Activated CD4-positive, CD25-positive, alpha-beta regulatory T cell treated with anti-CD3 and anti-CD28 coated beads, Interleukin-2, amount 50 U/mL, for 16 hours (primary cell): ENCODE results near the gene PRMT9.

ENCODE experiments used
- DNase-seq: peaks from one replicate; pipeline ENCODE4 v3.0.0-alpha.2; 2020; ENCODE audit warnings: low read depth, low spot score

PRMT9 gene

GRCh38 chr4:147683717-147684700, at the start of gene PRMT9:
Gene PRMT9 (minus strand): TSS chr4:147684163. CDS start chr4:147683987, 176 bp downstream.
- DNase-seq = peak; percentile 65

- DNase-seq = no peak
Observed at GRCh38 chr4:147732518-147733235, 48.7 kb upstream of the PRMT9 start.

DNA sequence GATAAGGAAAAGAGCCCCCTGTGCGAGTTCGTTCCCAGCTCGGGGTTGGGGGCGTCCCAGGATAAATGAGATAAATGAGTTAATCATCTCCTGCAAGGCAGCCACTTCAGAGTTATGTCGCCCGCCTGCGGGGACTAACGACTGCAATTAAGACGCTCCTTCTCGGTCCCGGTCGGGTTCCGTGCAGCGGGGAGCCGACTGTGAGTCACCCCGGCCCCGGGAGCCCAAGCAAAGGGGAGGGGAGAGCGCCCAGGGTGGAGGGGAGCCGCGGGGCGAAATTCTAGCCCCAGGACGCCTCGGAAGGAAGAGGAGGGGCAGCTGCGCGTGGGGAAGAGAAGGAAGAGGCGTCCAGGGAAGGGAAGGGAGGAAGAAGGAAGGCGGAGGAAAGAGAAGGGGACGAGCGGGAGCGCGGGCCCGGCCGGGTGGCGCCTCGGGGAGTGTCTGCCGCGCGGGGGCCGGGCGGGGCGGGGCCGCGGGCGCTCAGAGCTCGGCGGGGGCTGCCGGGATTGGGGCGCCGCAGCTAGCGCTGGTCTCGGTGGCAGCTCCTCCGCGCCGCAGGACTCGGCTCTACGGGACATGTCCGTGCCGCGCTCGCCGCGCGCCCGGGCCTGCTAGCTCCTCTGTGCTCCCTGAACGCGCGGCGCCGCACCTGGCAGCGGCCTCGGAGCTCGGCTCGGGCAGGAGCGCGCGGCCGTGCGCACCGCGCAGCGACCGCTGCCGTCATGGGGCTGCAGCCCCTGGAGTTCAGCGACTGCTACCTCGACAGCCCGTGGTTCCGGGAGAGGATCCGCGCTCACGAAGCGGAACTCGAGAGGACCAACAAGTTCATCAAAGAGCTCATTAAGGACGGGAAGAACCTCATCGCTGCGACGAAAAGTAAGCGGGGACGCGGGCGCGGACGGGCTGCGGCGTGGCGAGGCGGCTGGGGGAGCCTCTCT, 47.9 kb upstream of the PRMT9 start, which contains the start of gene ARHGAP10:
Gene ARHGAP10, plus strand, starts transcription at position 509 of the 938 bp plus-strand sequence. Its CDS starts 214 bp downstream, at position 723.
- DNase-seq = peak; percentile 32

DNA sequence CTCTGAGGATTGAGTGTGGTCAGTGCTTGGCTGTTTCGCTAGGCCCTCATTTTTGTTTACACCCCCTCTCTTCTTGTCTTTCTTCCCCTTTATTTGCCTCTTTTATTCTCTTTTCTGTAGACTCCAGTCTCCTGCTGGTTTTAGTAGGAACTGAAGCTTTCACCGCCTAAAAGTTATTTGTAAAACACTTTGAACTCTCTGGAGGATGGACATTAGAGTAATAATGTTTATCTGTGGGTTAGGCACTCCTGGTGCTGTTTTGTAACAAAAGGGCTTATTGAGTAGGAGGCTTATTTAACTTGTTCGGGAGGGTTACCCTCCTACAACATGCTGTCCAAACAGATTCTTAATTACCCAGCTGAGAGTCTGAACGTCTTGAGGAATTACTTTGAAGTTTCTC, 46.4 kb upstream of the PRMT9 start:
- DNase-seq = no peak

DNA sequence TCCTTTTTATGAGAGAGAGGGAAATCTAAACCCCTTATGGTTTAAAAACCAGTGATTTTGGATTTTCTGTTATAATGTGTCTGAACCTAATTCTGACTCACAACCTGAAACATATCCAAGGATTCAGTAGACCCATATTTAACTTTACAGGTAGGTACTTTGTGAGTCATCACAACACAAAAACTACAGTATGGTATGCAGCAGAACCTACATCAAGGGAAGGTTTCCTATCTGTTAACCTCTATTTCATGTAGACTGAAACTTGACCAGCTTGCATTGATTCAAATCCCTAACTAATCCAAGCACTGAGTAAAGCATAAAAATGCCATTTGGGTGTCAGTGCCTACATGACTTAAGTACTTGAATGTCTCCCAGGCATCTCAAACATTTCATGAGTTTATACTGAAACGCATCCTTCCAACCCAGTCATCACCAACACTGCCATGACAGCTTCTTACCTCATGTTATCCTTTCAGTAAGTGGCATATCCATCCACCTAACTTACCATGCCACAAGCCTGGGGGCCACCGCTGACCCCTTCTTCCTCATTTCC, 43.6 kb upstream of the PRMT9 start:
- no peak for DNase-seq

GRCh38 chr4:147725673-147726072, 41.7 kb upstream of the PRMT9 start:
- no peak for DNase-seq

DNA sequence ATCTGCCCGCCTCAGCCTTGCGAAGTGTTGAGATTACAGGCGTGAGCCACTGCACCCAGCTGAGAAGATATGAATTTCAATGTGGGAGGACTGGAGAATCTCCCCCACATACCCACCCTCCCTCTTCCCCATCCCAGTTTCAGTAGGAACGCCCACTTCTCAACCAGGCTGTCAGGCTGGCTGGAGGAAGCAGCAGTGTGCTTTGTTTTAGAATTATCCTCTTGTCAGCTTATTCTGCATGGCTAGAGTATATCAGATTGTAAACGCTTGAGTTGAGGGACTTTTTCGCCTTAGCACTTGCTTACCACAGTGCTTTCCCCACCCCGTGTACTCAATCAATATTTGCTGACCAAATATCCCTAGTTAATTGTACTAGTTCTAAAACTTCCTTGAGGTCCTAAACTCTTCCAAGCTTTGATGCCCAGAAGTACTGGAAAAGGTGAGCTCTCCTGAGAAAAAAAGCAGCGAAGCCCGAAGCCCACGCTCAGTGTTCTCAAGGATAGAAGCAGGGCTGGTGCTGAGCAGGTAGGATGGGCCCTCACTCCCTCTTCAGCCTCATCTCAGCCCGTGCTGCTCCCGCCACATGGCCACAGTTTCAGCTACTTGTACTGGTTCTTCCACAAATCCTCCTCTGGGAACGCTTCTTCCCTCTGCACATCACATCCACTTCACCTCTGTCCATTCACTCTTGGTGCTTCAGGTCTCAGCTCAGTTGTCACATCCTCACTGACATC, 40.7 kb upstream of the PRMT9 start:
- DNase-seq = no peak

GRCh38 chr4:147723326-147723725, 39.4 kb upstream of the PRMT9 start:
- no peak for DNase-seq

DNA sequence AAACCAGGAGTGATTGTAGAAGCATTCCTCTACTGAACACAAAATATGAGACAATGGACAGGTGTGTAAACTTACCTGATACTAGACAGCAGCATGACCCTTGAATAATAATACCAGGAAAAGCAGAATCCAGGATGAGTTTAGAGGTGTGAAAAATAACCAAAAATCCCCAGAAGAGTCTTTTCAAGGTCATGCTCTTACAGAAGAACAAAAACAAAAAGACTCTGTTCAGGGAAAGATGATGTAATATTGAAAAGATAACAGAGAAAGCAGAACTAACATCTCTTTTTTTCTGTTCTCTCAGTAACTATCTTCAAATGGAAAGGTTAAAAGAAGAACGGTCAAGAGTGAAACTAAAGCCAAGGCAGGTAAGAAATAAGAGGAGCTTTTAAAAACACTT, 33.9 kb upstream of the PRMT9 start:
- no peak for DNase-seq

DNA sequence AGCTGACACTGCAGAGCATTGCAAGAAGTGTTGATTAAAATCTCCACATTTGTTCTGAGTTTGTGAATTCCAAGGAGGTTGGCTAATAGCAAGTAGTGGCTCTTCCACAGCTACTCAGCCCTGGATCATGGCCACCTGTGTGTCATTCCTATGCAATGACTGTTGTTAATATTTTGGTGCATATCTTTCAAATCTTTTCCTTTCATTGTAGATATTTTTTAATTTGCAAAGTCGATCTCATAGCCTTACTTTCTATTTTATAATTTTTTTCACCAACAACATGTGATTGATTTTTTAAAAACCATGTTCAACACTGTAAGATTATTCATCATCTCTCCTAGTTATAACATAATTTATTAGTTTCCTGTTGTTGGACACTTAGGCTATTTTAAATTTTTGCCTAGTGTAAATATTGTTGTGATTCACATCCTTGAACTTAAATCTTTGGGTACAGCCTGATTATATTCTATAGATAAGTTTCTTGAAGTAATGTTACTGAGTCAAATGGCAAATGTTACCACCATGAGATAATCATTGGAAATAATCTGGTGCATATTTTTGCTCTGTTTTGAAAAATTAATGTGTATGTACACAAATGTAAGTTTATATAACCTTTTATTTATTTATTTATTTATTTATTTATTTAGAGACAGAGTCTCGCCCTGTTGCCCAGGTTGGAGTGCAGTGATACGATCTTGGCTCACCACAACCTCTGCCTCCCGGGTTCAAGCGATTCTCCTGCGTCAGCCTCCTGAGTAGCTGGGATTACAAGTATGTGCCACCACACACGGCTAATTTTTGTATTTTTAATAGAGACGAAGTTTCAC, 30.8 kb upstream of the PRMT9 start:
- no peak for DNase-seq

DNA sequence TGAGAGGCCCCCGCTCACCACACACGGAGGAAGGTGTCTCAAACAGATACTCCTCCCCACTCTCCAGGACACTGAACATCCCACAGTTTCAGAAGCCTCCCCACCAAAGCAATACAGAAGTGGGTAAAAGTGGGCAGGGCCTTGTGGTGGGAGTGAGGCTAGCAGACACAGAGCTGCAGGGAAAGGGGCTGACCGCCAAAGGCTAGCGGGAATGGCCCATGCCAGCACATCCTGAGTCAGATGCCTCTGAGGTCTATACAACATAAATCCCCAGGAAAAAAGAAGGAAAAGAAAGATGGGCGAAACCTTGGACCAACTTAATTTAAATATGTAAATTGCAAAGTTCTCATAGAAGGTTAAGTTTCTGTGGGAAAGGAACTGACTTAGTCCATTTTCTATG, 26.0 kb upstream of the PRMT9 start:
- no peak for DNase-seq

DNA sequence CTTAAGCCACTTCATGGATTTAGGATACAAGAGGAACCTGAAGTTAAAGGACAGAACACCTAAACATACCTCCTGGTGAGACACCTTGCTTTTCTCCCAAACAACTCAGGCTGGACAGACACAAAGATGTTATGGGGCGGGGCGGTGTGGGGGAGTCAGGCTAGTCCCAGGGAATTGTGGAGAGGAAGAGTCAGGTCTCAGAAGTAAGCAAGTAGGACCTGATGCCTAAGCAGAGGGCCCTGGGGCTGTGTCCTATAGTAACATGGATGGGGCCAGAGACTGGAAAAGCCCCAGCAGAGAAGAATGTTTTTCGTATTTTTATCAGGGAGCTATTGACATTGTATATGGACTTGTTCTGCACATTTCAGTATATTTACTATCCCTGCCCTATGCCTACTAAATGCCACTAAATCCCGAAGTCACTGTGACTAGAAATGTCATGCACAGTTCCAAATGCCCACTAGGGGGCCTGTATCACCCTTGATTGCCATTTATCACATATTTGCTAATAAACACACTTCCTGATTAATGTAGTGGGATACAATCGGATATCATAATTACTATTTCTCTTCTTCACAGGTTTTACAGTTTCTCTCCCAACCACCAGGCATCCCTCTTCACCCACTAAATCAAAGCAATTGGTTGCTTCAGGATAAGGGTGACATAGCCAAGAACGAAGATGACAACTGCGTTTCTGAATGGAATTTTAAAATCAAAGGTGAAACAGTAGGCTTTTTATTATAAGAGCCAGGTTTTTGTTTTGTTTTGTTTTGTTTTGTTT, 24.1 kb upstream of the PRMT9 start:
- peak; percentile 28 for DNase-seq

DNA sequence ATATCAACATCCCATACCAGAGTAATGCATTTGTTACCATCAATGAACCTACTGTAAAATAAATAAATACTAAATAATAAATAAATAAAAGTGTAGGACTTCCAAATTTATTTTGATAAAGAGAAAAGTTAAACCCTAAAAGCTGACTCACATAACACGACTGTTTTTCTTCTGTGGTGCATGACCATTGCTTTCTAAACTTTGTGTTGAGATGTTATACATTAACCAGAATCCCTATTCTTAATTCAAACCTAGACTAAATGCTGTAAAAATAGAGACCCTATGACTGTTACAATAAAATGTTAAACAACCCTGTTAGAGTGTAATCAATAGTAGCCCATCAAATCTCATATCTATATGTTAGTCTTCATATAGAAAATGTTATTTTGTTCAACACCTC, 20.9 kb upstream of the PRMT9 start:
- no peak for DNase-seq

DNA sequence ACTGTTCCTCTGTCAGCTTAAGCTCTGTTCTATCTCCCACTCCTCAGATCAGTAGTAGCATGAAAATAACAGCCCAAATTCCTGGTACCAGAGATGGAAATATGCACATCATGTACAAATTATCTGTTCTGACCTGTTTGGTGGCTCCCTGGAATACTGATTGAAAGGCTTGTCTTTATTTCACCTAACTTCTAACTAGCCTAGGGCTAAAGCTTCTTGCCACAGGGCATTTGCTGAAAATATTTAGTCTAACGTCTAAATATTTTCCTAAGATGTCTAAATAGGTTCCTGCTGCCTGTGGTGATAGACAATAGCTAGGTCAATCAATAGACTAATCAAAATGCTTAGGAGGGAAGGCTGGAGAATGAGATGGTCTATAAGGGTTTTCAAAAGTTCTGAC, 12.9 kb upstream of the PRMT9 start:
- DNase-seq = no peak

GRCh38 chr4:147693218-147693617, 9.3 kb upstream of the PRMT9 start:
- DNase-seq = no peak

DNA sequence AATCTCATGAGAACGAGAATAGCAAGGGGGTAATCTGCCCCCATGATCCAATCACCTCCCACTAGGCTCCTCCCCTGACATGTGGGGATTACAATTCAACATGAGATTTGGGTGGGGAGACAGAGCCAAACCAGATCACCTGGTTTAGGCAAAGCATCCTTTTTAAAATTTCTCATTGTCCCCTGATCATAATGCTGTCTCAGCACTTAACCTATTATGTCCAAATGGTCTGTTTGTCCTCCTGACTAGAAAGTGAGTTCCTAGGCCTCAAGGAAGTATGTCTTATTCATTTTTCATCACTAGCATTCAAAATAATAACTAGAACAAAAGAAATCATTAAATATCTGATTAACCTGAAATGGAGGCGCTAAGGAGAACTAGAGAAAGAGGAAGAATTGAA, 7.9 kb upstream of the PRMT9 start:
- DNase-seq = no peak

- no peak for DNase-seq
Observed at GRCh38 chr4:147689067-147689466, 5.1 kb upstream of the PRMT9 start.

DNA sequence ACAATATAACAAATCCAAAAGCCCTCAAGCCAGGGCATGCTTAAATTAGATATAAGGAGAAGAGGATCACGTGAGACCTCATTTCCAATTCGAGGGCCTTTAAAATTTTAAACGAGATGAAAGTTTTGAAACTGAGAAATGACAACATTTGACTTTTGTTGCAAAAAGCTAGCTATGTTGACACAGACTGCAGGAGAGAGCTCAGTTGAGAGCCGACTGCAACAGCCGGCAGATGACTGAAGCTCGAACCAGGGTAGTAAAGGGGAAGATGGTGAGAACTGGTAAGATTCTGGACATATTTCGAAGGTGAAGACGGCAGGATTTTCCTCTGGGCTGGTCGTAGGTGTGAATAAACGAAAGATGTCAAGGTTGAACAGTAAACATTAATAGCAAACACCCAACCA, 773 bp downstream of the PRMT9 start:
- no peak for DNase-seq

DNA sequence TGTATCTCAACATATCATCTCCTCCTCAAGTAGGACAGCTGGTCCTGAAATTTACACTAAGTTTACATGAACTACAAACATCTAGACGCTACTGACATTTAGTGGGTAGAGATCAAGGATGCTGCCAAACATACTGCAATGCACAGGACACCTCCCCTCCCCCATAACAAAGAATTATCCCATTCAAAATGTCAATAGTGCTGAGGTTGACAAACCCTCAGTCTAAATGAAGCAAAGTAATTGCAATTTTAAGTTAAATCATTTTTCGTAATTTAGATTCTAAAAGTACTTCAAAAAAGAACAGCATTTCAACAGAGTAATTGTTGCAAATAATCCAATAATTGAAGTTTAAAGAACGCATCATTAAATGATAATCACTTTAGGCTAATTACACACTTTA, 1.2 kb downstream of the PRMT9 start:
- DNase-seq = no peak
